ENCODE data around the gene PRDM16.

PRDM16 gene

DNA sequence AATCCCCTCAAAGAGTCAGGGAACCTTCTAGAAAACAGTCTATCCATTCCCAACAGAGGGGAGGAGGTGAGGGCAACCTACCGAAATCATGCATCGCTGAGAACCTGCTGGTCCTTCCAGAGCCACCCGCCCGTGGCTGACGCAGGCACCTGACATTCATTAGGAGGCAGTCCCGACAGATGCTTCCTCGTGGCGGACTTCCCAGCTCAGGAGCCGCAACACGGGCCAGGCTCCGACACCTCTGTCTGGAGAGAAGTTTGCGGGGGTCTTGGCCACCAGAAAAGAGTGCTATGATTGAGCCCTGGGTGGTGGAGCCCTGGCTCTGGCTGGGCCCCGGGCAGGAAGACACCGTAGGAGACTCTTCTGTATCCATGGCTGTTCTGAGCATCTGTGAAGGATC, 299.1 kb downstream of the PRDM16 start:
- Histone ChIP-seq H3K36me3 (ENCODE audit: insufficient read depth, low read length) (no peaks in the 10 kb centered on the region), H3K4me1 (ENCODE audit: insufficient read depth, low read length, poor library complexity, severe bottlenecking) (peaks cover 15% of the 10 kb centered on the region), H3K4me3 (ENCODE audit: low read length, poor library complexity, severe bottlenecking) (no peak overlapping the region), H3F3A (ENCODE audit: low read depth) (no peaks in the 10 kb centered on the region), H3K9me3 (ENCODE audit: insufficient read depth, low read depth, low read length) (no peaks in the 10 kb centered on the region), H4K20me1 (ENCODE audit: insufficient read depth, low read length, poor library complexity, severe bottlenecking) (no peaks in the 10 kb centered on the region), H3K9ac (ENCODE audit: low read depth, low read length, poor library complexity, severe bottlenecking) (no peak overlapping the region), H3K79me2 (ENCODE audit: insufficient read depth, low read length) (no peaks in the 10 kb centered on the region), H3K4me2 (ENCODE audit: low read depth, low read length, poor library complexity, severe bottlenecking) (no peak overlapping the region), H3K27me3 (ENCODE audit: insufficient read depth, low read length, poor library complexity, severe bottlenecking) (no peaks in the 10 kb centered on the region), H3K9me2 (replicated peaks; ENCODE audit: low read depth, low read length) (no peaks in the 10 kb centered on the region), H2AFZ (ENCODE audit: low read length) (no peak overlapping the region)
- TF ChIP-seq, protein P1, sequence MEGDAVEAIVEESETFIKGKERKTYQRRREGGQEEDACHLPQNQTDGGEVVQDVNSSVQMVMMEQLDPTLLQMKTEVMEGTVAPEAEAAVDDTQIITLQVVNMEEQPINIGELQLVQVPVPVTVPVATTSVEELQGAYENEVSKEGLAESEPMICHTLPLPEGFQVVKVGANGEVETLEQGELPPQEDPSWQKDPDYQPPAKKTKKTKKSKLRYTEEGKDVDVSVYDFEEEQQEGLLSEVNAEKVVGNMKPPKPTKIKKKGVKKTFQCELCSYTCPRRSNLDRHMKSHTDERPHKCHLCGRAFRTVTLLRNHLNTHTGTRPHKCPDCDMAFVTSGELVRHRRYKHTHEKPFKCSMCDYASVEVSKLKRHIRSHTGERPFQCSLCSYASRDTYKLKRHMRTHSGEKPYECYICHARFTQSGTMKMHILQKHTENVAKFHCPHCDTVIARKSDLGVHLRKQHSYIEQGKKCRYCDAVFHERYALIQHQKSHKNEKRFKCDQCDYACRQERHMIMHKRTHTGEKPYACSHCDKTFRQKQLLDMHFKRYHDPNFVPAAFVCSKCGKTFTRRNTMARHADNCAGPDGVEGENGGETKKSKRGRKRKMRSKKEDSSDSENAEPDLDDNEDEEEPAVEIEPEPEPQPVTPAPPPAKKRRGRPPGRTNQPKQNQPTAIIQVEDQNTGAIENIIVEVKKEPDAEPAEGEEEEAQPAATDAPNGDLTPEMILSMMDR (conservative IDR thresholded peaks at IDR 0.05; ENCODE audit: low read length), result no peak
- no peak for TF ChIP-seq EZH2phosphoT487 (IDR thresholded peaks at IDR 0.05; ENCODE audit: borderline replicate concordance)

GRCh38 chr1:3368711-3369445, 299.9 kb downstream of the PRDM16 start:
- no peaks in the 10 kb centered on the region for H3K9me3 ChIP-seq (ENCODE audit: insufficient read depth, low read depth, low read length)
- H3K4me3 ChIP-seq (ENCODE audit: low read length, poor library complexity, severe bottlenecking), result no peak overlapping the region
- no peaks in the 10 kb centered on the region for H3K36me3 ChIP-seq (ENCODE audit: insufficient read depth, low read length)

GRCh38 chr1:3369446-3370076, 300.6 kb downstream of the PRDM16 start:
- TF ChIP-seq, protein P1 (conservative IDR thresholded peaks at IDR 0.05; ENCODE audit: low read length), result no peak
- H3K9me2 ChIP-seq (replicated peaks; ENCODE audit: low read depth, low read length), result no peaks in the 10 kb centered on the region
- H3K4me3 ChIP-seq (ENCODE audit: low read length, poor library complexity, severe bottlenecking), result no peak overlapping the region
- H3K4me1 ChIP-seq (ENCODE audit: insufficient read depth, low read length, poor library complexity, severe bottlenecking), result peaks cover 17% of the 10 kb centered on the region
- no peaks in the 10 kb centered on the region; the same call in 1 of the 2 replicates for H3K36me3 ChIP-seq (ENCODE audit: insufficient read depth, low read length)
- H2AFZ ChIP-seq (ENCODE audit: low read length), result no peak overlapping the region
- no peaks in the 10 kb centered on the region for H3K9me3 ChIP-seq (ENCODE audit: insufficient read depth, low read depth, low read length)
- H3K9ac ChIP-seq (ENCODE audit: low read depth, low read length, poor library complexity, severe bottlenecking), result no peak overlapping the region
- H3K27me3 ChIP-seq (ENCODE audit: insufficient read depth, low read length, poor library complexity, severe bottlenecking), result no peaks in the 10 kb centered on the region
- no peaks in the 10 kb centered on the region for H4K20me1 ChIP-seq (ENCODE audit: insufficient read depth, low read length, poor library complexity, severe bottlenecking)
- H3K79me2 ChIP-seq (ENCODE audit: insufficient read depth, low read length), result no peaks in the 10 kb centered on the region
- no peaks in the 10 kb centered on the region for H3F3A ChIP-seq (ENCODE audit: low read depth)
- no peak overlapping the region for H3K4me2 ChIP-seq (ENCODE audit: low read depth, low read length, poor library complexity, severe bottlenecking)

More at GRCh38 chr1:3368711-3369445, 299.9 kb downstream of the PRDM16 start:
- Histone ChIP-seq H3K4me2 (ENCODE audit: low read depth, low read length, poor library complexity, severe bottlenecking) (no peak overlapping the region), H3K9ac (ENCODE audit: low read depth, low read length, poor library complexity, severe bottlenecking) (no peak overlapping the region), H4K20me1 (ENCODE audit: insufficient read depth, low read length, poor library complexity, severe bottlenecking) (no peaks in the 10 kb centered on the region), H2AFZ (ENCODE audit: low read length) (no peak overlapping the region), H3K4me1 (ENCODE audit: insufficient read depth, low read length, poor library complexity, severe bottlenecking) (peaks cover 17% of the 10 kb centered on the region), H3K79me2 (ENCODE audit: insufficient read depth, low read length) (no peaks in the 10 kb centered on the region), H3K27me3 (ENCODE audit: insufficient read depth, low read length, poor library complexity, severe bottlenecking) (no peaks in the 10 kb centered on the region), H3F3A (ENCODE audit: low read depth) (no peaks in the 10 kb centered on the region), H3K9me2 (replicated peaks; ENCODE audit: low read depth, low read length) (no peaks in the 10 kb centered on the region)
- TF ChIP-seq, protein P1 (conservative IDR thresholded peaks at IDR 0.05; ENCODE audit: low read length), result no peak
- TF ChIP-seq EZH2phosphoT487 (IDR thresholded peaks at IDR 0.05; ENCODE audit: borderline replicate concordance), result no peak
